GM21619 (cell line): Measurements from ENCODE around the gene LCOR.
A peak's percentile ranks its signal among the peaks of the same experiment; 100 is the strongest.
"Not testable (repeated sequence)": the region's sequence is repeated elsewhere in the genome, so short reads cannot be mapped to it uniquely, and the experiment has no call there.

Experiments
- ATAC-seq: cut with Tn5 transposase; IDR thresholded peaks from one replicate; pipeline ENCODE4 v1.9.1; 2021; ENCODE audit not compliant: unreplicated experiment

Gene LCOR

GRCh38 chr10:97028832-97029178 is 196.7 kb downstream of the LCOR start:
- ATAC-seq: no peak

- ATAC-seq: no peak
Observed at GRCh38 chr10:97029271-97029670, 197.2 kb downstream of the LCOR start.

GRCh38 chr10:97030894-97031293 is 198.8 kb downstream of the LCOR start:
- no peak for ATAC-seq

- ATAC-seq: no peak
Observed at GRCh38 chr10:97031459-97031858, 199.4 kb downstream of the LCOR start.

- no peak for ATAC-seq
Observed at GRCh38 chr10:97032624-97033023, 200.5 kb downstream of the LCOR start.

GRCh38 chr10:97033841-97034240 is 201.7 kb downstream of the LCOR start:
- not testable (repeated sequence) for ATAC-seq

GRCh38 chr10:97034301-97034700 is 202.2 kb downstream of the LCOR start:
- ATAC-seq: no peak

GRCh38 chr10:97034958-97035769 is 203.1 kb downstream of the LCOR start:
- no peak for ATAC-seq

- peak; percentile 79 for ATAC-seq
Observed at GRCh38 chr10:97037365-97038361, 205.6 kb downstream of the LCOR start.

GRCh38 chr10:97038688-97039087 is 206.6 kb downstream of the LCOR start:
- ATAC-seq: no peak

- ATAC-seq: no peak
Observed at GRCh38 chr10:97039538-97040247, 207.6 kb downstream of the LCOR start.

- no peak for ATAC-seq
Observed at GRCh38 chr10:97040248-97040584, 208.1 kb downstream of the LCOR start.

- no peak for ATAC-seq
Observed at GRCh38 chr10:97040706-97041105, 208.6 kb downstream of the LCOR start.

- no peak for ATAC-seq
Observed at GRCh38 chr10:97042081-97042480, 210.0 kb downstream of the LCOR start.

GRCh38 chr10:97042716-97043562 is 210.8 kb downstream of the LCOR start:
- no peak for ATAC-seq

GRCh38 chr10:97043563-97043855 is 211.4 kb downstream of the LCOR start:
- no peak for ATAC-seq
